22Rv1 (cell line): ENCODE measurements around the gene BICRAL.

Source experiments
- CTCF ChIP-seq: fragments of 450-650 bp; IDR thresholded peaks from 2 replicates; pipeline ENCODE4 v1.5.1; 2017; ENCODE audit warnings: mild to moderate bottlenecking
- ZFX ChIP-seq: fragments of 450-650 bp; IDR thresholded peaks from 2 replicates; pipeline ENCODE4 v1.6.1; 2017; ENCODE audit warnings: antibody characterized with exemption, borderline replicate concordance

- TF ChIP-seq CTCF (no peak), ZFX (no peak)
These were observed 36.0 kb upstream of the BICRAL start, which contains the start of gene TBCC for GRCh38 chr6:42745640-42746462.
